NT2/D1 (cell line): ENCODE data around the gene GALNT9.

Experiments
- SUZ12 ChIP-seq: IDR thresholded peaks from 2 replicates; pipeline ENCODE4 v1.6.1; 2011; ENCODE audit not compliant: insufficient read length, insufficient read depth; ENCODE audit errors: extremely low read depth
- YY1 ChIP-seq: IDR thresholded peaks from 2 replicates; pipeline ENCODE4 v1.6.1; 2011; ENCODE audit not compliant: insufficient read length, insufficient read depth
- ZNF274 ChIP-seq: IDR thresholded peaks from 2 replicates; pipeline ENCODE4 v1.6.1; 2011; ENCODE audit warnings: mild to moderate bottlenecking, low read depth, low read length

- TF ChIP-seq YY1 (no peak), SUZ12 (no peak), ZNF274 (no peak)
These were observed 16.3 kb upstream of the GALNT9 start for GRCh38 chr12:132345561-132346200.
